NOMO-1 (cell line): Measurements from ENCODE around the gene KCNMA1.

Experiments used
- DNase-seq, 2 experiments: peaks; one replicate each; lab custom pipeline; 2025; ENCODE audit not compliant: unreplicated experiment in 2 of 2; lab: John Stamatoyannopoulos, UW

Gene KCNMA1

GRCh38 chr10:76954838-76955237 is 682.8 kb downstream of the KCNMA1 start:
- DNase-seq, result no peak

DNA sequence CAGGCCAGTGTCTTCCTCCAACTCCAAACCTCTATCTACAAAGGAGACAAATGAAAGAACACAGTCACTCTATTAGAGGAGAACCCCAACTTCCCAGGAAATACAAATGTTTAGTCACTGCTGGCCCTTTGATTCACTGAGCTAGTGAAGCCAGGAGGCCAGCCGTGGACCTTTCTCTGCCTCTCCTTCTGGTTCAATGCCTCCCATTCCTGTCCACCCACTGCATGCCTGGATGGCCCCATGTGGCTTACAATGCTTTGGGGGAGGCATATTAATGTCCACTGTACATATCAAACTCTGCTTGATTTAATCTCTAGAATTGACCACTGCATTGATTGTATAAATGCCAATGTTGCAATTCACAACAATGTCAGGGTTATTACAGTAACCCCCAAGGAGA is 687.3 kb downstream of the KCNMA1 start:
- no peak for DNase-seq

DNA sequence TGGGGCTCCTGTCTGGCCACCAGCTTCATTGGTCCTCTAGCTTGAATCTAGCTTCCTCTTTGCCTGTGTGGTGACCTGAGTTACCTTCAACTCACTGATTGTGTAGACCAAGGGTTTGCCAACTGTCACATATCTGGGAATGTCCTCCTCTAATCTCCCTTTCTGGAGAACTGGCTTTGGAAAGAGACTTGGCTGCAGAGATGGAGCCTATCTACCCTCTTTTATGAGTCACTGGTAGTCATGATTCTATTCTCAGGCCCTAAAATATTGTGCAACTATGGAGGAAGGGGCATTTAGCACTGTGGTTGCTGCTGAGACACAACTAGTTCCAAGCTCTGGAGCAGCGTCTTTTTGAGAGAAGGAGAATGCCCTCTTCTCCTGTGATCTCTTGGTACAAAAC is 691.3 kb downstream of the KCNMA1 start:
- DNase-seq, result peak; percentile 60 to 85

GRCh38 chr10:76945166-76945565 is 692.4 kb downstream of the KCNMA1 start:
- DNase-seq, result no peak

DNA sequence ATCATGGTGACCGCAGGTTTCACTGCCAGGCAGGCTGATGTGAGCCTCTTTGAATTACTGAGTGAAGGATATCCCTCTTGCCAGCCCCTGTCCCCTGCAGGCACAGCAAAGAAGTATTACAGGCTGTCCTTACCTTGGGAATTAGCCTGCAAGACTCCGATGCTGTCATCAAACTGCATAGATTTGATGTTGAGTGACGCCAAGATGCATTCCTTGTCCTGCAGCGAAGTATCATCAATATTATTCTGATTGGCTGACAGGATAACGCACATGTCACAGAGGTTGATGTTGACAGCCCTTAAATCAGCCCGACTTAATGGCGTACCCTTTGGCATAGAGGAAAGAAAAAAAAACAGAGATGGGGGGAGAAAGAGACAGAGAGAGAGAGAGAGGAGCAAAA is 693.0 kb downstream of the KCNMA1 start:
- DNase-seq, result no peak

DNA sequence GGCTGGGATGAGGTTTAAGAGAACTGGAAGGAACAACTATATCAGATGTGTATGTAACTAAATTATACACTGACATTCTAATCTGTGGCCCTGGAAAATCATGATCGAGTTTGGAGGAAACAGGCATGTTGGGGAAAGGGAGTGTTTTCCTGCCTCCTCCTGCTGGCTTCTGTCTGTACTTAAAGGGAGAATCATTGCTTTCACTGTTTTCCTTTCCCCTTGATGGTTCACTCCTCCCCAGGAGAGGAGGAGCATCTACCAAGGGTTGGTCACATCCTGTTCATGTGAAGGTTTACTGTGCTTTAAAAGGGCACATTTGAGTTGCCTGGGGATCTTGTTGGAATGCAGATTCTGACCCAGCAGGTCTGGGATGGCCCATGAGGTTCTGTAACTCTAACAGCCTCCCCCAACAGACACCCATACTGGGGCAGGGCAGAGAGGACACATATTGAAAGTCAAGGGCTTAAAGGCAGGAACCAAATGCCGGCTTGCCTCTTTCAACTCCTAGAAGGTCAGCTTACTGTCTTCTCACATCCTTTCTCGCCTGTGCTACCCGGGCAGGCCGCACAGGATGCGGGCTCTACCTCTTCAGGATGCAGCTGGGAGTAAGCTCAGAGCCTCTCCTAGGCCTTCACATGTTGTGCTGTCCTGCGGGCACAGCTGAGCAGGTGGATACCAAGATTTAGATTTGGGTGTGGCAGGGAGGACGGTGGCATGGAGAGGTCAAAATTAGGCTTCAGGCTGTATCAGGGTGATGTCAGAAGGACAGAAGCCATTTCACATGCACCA is 694.8 kb downstream of the KCNMA1 start:
- no peak for DNase-seq

- no peak for DNase-seq
These were observed 697.6 kb downstream of the KCNMA1 start for GRCh38 chr10:76939933-76940468.

DNA sequence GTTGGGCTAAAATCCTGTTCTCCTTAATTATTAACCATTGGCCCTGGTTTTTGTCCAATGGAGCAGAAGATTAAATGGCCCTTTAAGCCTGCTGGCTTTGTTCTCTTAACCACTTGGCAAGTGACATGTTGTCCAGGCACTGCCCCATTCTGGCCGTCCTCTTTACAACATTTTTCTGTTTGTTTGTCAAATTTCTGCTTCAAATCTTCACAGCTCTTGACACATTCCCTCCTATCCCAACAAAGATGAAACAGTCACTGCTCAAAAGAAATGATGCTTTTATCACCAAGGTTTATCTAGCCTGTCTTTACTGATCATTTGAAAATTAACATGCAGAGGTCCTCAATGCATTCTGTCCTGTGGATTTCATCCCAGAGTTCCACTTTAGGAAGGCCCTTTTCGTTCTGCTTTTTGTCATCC is 700.4 kb downstream of the KCNMA1 start:
- DNase-seq, result no peak

GRCh38 chr10:76935941-76936613 is 701.5 kb downstream of the KCNMA1 start:
- no peak for DNase-seq

DNA sequence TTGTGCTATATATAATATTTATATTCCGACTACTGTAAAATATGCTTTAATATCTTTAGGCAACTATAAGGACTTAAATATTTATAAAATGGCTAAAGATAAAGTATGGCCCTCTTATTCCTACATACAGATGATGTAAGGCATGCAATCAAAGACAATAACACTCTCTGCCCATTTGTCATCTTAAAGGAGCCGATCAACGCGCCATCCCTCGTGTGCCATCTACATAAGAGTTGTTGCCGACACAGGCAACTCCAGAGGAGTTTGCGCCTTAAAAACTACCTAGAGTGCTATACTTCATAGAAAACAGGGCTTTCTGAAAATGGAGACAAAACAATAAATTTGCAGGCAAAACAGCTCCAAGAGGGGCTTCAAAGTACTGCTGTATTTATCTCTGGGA is 709.0 kb downstream of the KCNMA1 start:
- DNase-seq, result no peak

GRCh38 chr10:76925636-76926405 is 711.8 kb downstream of the KCNMA1 start:
- no peak for DNase-seq

GRCh38 chr10:76922666-76923065 is 714.9 kb downstream of the KCNMA1 start:
- no peak for DNase-seq

- no peak for DNase-seq
These were observed 716.1 kb downstream of the KCNMA1 start for GRCh38 chr10:76921383-76922010.

DNA sequence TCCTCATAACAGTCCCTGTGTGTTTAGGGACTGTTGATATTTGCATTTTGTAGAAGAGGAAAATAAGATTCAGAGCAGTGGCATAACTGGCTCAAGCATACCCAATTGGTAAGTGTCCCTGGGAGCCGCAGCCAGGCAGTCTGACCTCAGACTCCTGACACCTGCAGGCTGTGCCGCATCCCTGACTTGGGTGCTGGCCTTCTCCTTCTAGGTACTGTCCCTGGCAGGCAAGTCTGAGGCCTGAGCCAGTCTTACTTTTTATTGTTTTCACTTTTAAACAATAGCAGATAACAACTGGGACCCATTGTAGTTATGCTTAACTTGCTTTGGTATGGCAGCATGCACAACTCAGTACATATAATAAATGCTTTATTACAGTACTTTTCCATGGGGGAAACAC is 717.0 kb downstream of the KCNMA1 start:
- no peak for DNase-seq

- no peak for DNase-seq
These were observed 719.5 kb downstream of the KCNMA1 start for GRCh38 chr10:76918106-76918505.

- no peak for DNase-seq
These were observed 720.5 kb downstream of the KCNMA1 start for GRCh38 chr10:76917071-76917470.

- no peak for DNase-seq
These were observed 721.1 kb downstream of the KCNMA1 start for GRCh38 chr10:76916536-76916935.

GRCh38 chr10:76915316-76915715 is 722.3 kb downstream of the KCNMA1 start:
- DNase-seq, result no peak

- no peak for DNase-seq
These were observed 726.4 kb downstream of the KCNMA1 start for GRCh38 chr10:76911184-76911583.

GRCh38 chr10:76910184-76910962 is 727.2 kb downstream of the KCNMA1 start:
- no peak for DNase-seq
